ENCODE data around the gene LNX2. TPM values are rescaled to one million over a fixed set of nuclear protein-coding genes. Genes with fewer than 3 reads are reported as not detected.

LNX2 gene
- total and polyA plus RNA-seq, 11 donors, result 3.6 to 18.7 (median 12.7) TPM

GRCh38 chr13:27601803-27602202 is 18.5 kb downstream of the LNX2 start:
- intact Hi-C loops (cut with DNase I), result no loop called here
- ATAC-seq (no peak), DNase-seq (no peak)
- Histone ChIP-seq H3K4me3 (no peak overlapping the region), H3K9me3 (peaks cover 0 to 6% (median 0%) of the 10 kb centered on the region in 12 donors), H3K27ac (no peak overlapping the region), H3K27me3 (no peaks in the 10 kb centered on the region), H3K36me3 (no peaks in the 10 kb centered on the region), H3K4me1 (peaks cover 0 to 58% (median 16%) of the 10 kb centered on the region in 12 donors)
- TF ChIP-seq CTCF (IDR thresholded peaks at IDR 0.05), result no peak
- no peak for TF ChIP-seq POLR2A (IDR thresholded peaks at IDR 0.05)
- WGBS, 4 donors, result 96 to 98% (median 98%) methylated on average over 2 of the region's 2 CpGs

GRCh38 chr13:27601208-27601607 is 19.1 kb downstream of the LNX2 start:
- intact Hi-C loops (cut with DNase I), result no loop called here
- WGBS, 4 donors, result 86 to 93% (median 91%) methylated on average over 2 of the region's 2 CpGs
- peaks cover 0 to 54% (median 13%) of the 10 kb centered on the region in 12 donors for H3K4me1 ChIP-seq
- no peak overlapping the region for H3K4me3 ChIP-seq
- no peak for TF ChIP-seq CTCF (IDR thresholded peaks at IDR 0.05)
- TF ChIP-seq POLR2A (IDR thresholded peaks at IDR 0.05), result no peak
- DNase-seq (no peak), ATAC-seq (no peak)
- H3K27me3 ChIP-seq, result no peaks in the 10 kb centered on the region
- H3K36me3 ChIP-seq, result no peaks in the 10 kb centered on the region
- H3K9me3 ChIP-seq, result peaks cover 0 to 6% (median 0%) of the 10 kb centered on the region in 12 donors
- H3K27ac ChIP-seq, result no peak overlapping the region

GRCh38 chr13:27600711-27601110 is 19.6 kb downstream of the LNX2 start:
- ATAC-seq, result no peak
- intact Hi-C loops (cut with DNase I), result no loop called here

More at GRCh38 chr13:27600711-27601110, 19.6 kb downstream of the LNX2 start:
- H3K27ac ChIP-seq, result peak overlapping the region in 6 of 12 donors; percentile 24 to 79 (median 58)
- H3K4me1 ChIP-seq, result peaks cover 0 to 49% (median 11%) of the 10 kb centered on the region in 12 donors
- WGBS, 4 donors, result 73 to 91% (median 80%) methylated on average over 1 of the region's 1 CpG
- H3K4me3 ChIP-seq, result no peak overlapping the region
- H3K27me3 ChIP-seq, result no peaks in the 10 kb centered on the region
- TF ChIP-seq CTCF (IDR thresholded peaks at IDR 0.05) (no peak), POLR2A (IDR thresholded peaks at IDR 0.05) (no peak)
- peaks cover 0 to 6% (median 0%) of the 10 kb centered on the region in 12 donors for H3K9me3 ChIP-seq
- DNase-seq, result no peak
- H3K36me3 ChIP-seq, result no peaks in the 10 kb centered on the region
